HCT116 (cell line): ENCODE measurements around the gene EPB41L5. TPM values are rescaled to one million over a fixed set of nuclear protein-coding genes. Genes with fewer than 3 reads are reported as not detected.

ENCODE experiments used
- ATAC-seq: fragments of 200-7000 bp; cut with Tn5 transposase; 2 replicates; pipeline ENCODE4 v1.9.1; 2020; ENCODE audit warnings: mild to moderate bottlenecking, moderate library complexity
- BruUV-seq: library from RNA; stranded (reverse); fragments of 400-500 nt; replicated peaks from 2 replicates; lab custom pipeline; 2021; lab: Mats Ljungman, UMichigan
- CTCF ChIA-PET: fragments of 300-600 bp; sonication (Branson Sonifier 250); formaldehyde crosslinking; loops from one replicate; lab custom pipeline; 2021; ENCODE audit warnings: antibody characterized with exemption; lab: Charles Lee
- POLR2A ChIA-PET: fragments of 300-600, 350-600 bp; sonication (Branson Sonifier 250); formaldehyde crosslinking; loops from one replicate; lab custom pipeline; 2021; ENCODE audit warnings: antibody characterized with exemption; lab: Charles Lee
- RAD21 ChIA-PET, 2 experiments: fragments of 300-600 bp; sonication (Branson Sonifier 250); formaldehyde crosslinking; loops; one replicate each; lab custom pipeline; 2023; ENCODE audit warnings: low total read pairs in 2 of 2; ENCODE audit not compliant: uncharacterized antibody in 2 of 2, unreplicated experiment in 2 of 2, low non-redundant PET in 1 of 2; lab: Charles Lee
- DNase-seq: peaks from one replicate; pipeline ENCODE4 v3.0.0-alpha.2; 2010; ENCODE audit warnings: low read depth, low spot score
- H2AFZ ChIP-seq: fragments of 200-600 bp; shearing (Covaris generic), sonication (generic); 2 replicates; pipeline ENCODE4 v1.6.1; 2017; ENCODE audit warnings: low read depth, mixed run types, mixed read lengths, antibody characterized with exemption, low read length; ENCODE audit not compliant: poor library complexity, severe bottlenecking
- H3K27ac ChIP-seq: 2 replicates; pipeline ENCODE4 v1.5.1; 2012; ENCODE audit warnings: low read depth, low read length
- H3K27me3 ChIP-seq: fragments of 200-600 bp; sonication (generic); 2 replicates; pipeline ENCODE4 v1.6.1; 2016; ENCODE audit warnings: mixed run types, low read length, mixed read lengths; ENCODE audit not compliant: insufficient read depth
- H3K36me3 ChIP-seq, 2 experiments: fragments of 200-500 bp in 1 of 2; fragments of 200-600 bp in 1 of 2; sonication (Bioruptor generic) in 1 of 2; sonication (generic) in 1 of 2; 2 replicates each; pipeline versions ENCODE4 v1.5.1 to v1.6.1; 2014 to 2016; ENCODE audit warnings: low read length in 2 of 2, inconsistent platforms in 1 of 2, mixed read lengths in 1 of 2, mixed run types in 1 of 2; ENCODE audit not compliant: insufficient read depth in 2 of 2, control insufficient read depth in 1 of 2
- H3K4me1 ChIP-seq, 2 experiments: fragments of 200-600 bp in 1 of 2; sonication (generic) in 1 of 2; 2 replicates each; pipeline versions ENCODE4 v1.5.1 to v1.6.1; 2012 to 2017; ENCODE audit warnings: low read length in 2 of 2, inconsistent platforms in 1 of 2, mild to moderate bottlenecking in 1 of 2, mixed read lengths in 1 of 2, mixed run types in 1 of 2, moderate library complexity in 1 of 2; ENCODE audit not compliant: insufficient read depth in 2 of 2, control insufficient read depth in 1 of 2
- H3K4me2 ChIP-seq: fragments of 200-600 bp; sonication (generic); 2 replicates; pipeline ENCODE4 v1.6.1; 2017; ENCODE audit warnings: mixed run types, low read length, mixed read lengths
- H3K4me3 ChIP-seq, 2 experiments: fragments of 200-600 bp in 1 of 2; sonication (generic) in 1 of 2; replicated peaks in 1 of 2; 2 replicates each; pipeline ENCODE4 v1.5.1; 2011 to 2016; ENCODE audit warnings: low read length in 2 of 2, control low read depth in 1 of 2, low read depth in 1 of 2, mild to moderate bottlenecking in 1 of 2, mixed read lengths in 1 of 2, mixed run types in 1 of 2
- H3K79me2 ChIP-seq: fragments of 200-600 bp; sonication (generic); 2 replicates; pipeline ENCODE4 v1.6.1; 2017; ENCODE audit warnings: mild to moderate bottlenecking, mixed run types, low read length, moderate library complexity, mixed read lengths; ENCODE audit not compliant: insufficient read depth
- H3K9ac ChIP-seq: fragments of 200-600 bp; sonication (generic); 2 replicates; pipeline ENCODE4 v1.6.1; 2016; ENCODE audit warnings: low read length, mixed read lengths
- H3K9me2 ChIP-seq: fragments of 200-600 bp; sonication (generic), shearing (Covaris generic); 2 replicates; pipeline ENCODE4 v1.6.1; 2017; ENCODE audit warnings: mixed run types, mild to moderate bottlenecking, moderate library complexity; ENCODE audit not compliant: insufficient read depth
- H3K9me3 ChIP-seq, 2 experiments: fragments of 200-500 bp in 1 of 2; fragments of 200-600 bp in 1 of 2; sonication (Bioruptor generic) in 1 of 2; sonication (generic) in 1 of 2; 2 replicates each; pipeline ENCODE4 v1.6.1; 2014 to 2017; ENCODE audit warnings: low read length in 2 of 2, mixed read lengths in 2 of 2, inconsistent platforms in 1 of 2, low read depth in 1 of 2, mild to moderate bottlenecking in 1 of 2, mixed run types in 1 of 2, moderate library complexity in 1 of 2; ENCODE audit not compliant: control insufficient read depth in 1 of 2, insufficient read depth in 1 of 2
- H4K20me1 ChIP-seq: fragments of 200-600 bp; sonication (generic), shearing (Covaris generic); 2 replicates; pipeline ENCODE4 v1.6.1; 2017; ENCODE audit warnings: mixed run types, mild to moderate bottlenecking, moderate library complexity; ENCODE audit not compliant: insufficient read depth
- ELF1 ChIP-seq: IDR thresholded peaks from 2 replicates; pipeline ENCODE4 v1.6.1; 2012; ENCODE audit warnings: low read depth, borderline replicate concordance
- EZH2 ChIP-seq: fragments of 200-600 bp; sonication (generic); IDR thresholded peaks from 2 replicates; pipeline ENCODE4 v1.6.1; 2017; ENCODE audit warnings: antibody characterized with exemption, mixed run types
- EZH2phosphoT487 ChIP-seq: fragments of 200-600 bp; IDR thresholded peaks from 2 replicates; pipeline ENCODE4 v1.6.1; 2018; ENCODE audit warnings: antibody characterized with exemption, borderline replicate concordance
- RAD21 ChIP-seq: IDR thresholded peaks from 2 replicates; pipeline ENCODE4 v1.6.1; 2012; ENCODE audit warnings: low read depth, mild to moderate bottlenecking
- SRF ChIP-seq: IDR thresholded peaks from 2 replicates; pipeline ENCODE4 v1.6.1; 2012; ENCODE audit warnings: low read depth
- ZNF274 ChIP-seq: fragments of 200-500 bp; sonication (Bioruptor generic); IDR thresholded peaks from 2 replicates; pipeline ENCODE4 v1.6.1; 2014; ENCODE audit warnings: mild to moderate bottlenecking, low read depth, low read length, inconsistent platforms
- intact Hi-C: fragments of 100-400 bp; cut with micrococcal nuclease; formaldehyde crosslinking; loops from 2 replicates; pipeline ENCODE4 v1.10.0; 2022
- total RNA-seq: library from RNA; stranded (reverse); gene quantifications from one replicate; pipeline ENCODE4 v1.2.1, GENCODE V29; 2021; ENCODE audit not compliant: unreplicated experiment
- TF ChIP-seq, protein P1 (sequence below): IDR thresholded peaks from 2 replicates; pipeline ENCODE4 v1.6.1; 2012; ENCODE audit warnings: low read depth
- TF ChIP-seq, protein P2 (sequence below), 3 experiments: fragments of 200-600 bp in 1 of 3; sonication (generic) in 1 of 3; IDR thresholded peaks in 2 of 3; conservative IDR thresholded peaks in 1 of 3; 2 replicates each; pipeline ENCODE4 v1.5.1; 2012 to 2017; ENCODE audit warnings: low read depth in 2 of 3, low read length in 2 of 3, antibody characterized with exemption in 1 of 3, borderline replicate concordance in 1 of 3, control low read depth in 1 of 3, mild to moderate bottlenecking in 1 of 3, mixed read lengths in 1 of 3, mixed run types in 1 of 3, moderate library complexity in 1 of 3; ENCODE audit not compliant: insufficient read depth in 1 of 3

EPB41L5 gene
- total RNA-seq, 1 experiment from 2014 or later = 14.7 TPM

DNA sequence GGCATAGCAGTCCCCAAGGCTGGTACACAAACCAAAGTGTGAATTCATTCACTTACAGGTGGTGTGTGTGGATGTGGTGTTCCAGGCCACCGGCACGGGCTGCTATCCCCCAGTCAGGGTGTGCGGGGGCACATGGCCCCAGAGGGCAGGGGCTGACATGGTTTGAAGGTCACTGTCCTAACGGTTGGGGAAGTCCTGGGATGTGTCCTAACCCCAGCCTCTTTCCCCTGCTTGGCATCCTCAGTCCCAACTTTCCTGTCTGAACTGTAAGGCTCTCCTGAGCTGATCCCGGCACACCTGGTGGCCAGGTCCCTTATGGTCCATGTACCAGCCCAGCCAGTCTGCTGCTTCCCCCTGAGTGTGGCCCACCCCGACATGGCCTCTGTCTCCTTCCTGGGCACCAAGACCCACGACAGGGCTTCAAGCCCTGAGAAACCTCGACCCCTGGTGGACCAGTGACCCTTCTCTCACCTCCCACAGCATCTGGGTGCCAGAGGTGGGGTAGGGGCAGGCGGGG, 212.7 kb downstream of the EPB41L5 start:
- Histone ChIP-seq H3K79me2 (peaks cover 21% of the 10 kb centered on the region), H3K4me1 (peaks cover 6 to 32% of the 10 kb centered on the region in 2 experiments; a peak in 3 of 4 replicates), H3K4me3 (no peak overlapping the region), H3K27ac (no peak overlapping the region), H4K20me1 (no peaks in the 10 kb centered on the region), H2AFZ (no peak overlapping the region), H3K9me2 (no peaks in the 10 kb centered on the region), H3K36me3 (peaks cover 0 to 7% of the 10 kb centered on the region in 2 experiments; a peak in 1 of 4 replicates), H3K27me3 (no peaks in the 10 kb centered on the region), H3K9ac (no peak overlapping the region), H3K9me3 (no peaks in the 10 kb centered on the region), H3K4me2 (no peak overlapping the region)
- intact Hi-C loops = loop anchor here (5.0 kb wide), 1 partner anchor 452 kb away; no protein-coding TSS in a partner anchor
- BruUV-seq = no TSS peak
- DNase-seq (no peak), ATAC-seq (no peak)
- ChIA-PET POLR2A (no interaction called here), RAD21 (no interaction called here), CTCF (interaction anchor here (0.7 kb wide), 1 partner anchor 87 kb away, joined by 3 read pairs; no protein-coding TSS in a partner anchor)
- no peak for TF ChIP-seq RAD21
- TF ChIP-seq ZNF274 = no peak
- no peak for TF ChIP-seq SRF
- TF ChIP-seq, protein P1, sequence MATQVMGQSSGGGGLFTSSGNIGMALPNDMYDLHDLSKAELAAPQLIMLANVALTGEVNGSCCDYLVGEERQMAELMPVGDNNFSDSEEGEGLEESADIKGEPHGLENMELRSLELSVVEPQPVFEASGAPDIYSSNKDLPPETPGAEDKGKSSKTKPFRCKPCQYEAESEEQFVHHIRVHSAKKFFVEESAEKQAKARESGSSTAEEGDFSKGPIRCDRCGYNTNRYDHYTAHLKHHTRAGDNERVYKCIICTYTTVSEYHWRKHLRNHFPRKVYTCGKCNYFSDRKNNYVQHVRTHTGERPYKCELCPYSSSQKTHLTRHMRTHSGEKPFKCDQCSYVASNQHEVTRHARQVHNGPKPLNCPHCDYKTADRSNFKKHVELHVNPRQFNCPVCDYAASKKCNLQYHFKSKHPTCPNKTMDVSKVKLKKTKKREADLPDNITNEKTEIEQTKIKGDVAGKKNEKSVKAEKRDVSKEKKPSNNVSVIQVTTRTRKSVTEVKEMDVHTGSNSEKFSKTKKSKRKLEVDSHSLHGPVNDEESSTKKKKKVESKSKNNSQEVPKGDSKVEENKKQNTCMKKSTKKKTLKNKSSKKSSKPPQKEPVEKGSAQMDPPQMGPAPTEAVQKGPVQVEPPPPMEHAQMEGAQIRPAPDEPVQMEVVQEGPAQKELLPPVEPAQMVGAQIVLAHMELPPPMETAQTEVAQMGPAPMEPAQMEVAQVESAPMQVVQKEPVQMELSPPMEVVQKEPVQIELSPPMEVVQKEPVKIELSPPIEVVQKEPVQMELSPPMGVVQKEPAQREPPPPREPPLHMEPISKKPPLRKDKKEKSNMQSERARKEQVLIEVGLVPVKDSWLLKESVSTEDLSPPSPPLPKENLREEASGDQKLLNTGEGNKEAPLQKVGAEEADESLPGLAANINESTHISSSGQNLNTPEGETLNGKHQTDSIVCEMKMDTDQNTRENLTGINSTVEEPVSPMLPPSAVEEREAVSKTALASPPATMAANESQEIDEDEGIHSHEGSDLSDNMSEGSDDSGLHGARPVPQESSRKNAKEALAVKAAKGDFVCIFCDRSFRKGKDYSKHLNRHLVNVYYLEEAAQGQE = no peak
- no peak for TF ChIP-seq EZH2
- no peak for TF ChIP-seq ELF1
- TF ChIP-seq, protein P2, sequence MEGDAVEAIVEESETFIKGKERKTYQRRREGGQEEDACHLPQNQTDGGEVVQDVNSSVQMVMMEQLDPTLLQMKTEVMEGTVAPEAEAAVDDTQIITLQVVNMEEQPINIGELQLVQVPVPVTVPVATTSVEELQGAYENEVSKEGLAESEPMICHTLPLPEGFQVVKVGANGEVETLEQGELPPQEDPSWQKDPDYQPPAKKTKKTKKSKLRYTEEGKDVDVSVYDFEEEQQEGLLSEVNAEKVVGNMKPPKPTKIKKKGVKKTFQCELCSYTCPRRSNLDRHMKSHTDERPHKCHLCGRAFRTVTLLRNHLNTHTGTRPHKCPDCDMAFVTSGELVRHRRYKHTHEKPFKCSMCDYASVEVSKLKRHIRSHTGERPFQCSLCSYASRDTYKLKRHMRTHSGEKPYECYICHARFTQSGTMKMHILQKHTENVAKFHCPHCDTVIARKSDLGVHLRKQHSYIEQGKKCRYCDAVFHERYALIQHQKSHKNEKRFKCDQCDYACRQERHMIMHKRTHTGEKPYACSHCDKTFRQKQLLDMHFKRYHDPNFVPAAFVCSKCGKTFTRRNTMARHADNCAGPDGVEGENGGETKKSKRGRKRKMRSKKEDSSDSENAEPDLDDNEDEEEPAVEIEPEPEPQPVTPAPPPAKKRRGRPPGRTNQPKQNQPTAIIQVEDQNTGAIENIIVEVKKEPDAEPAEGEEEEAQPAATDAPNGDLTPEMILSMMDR (IDR thresholded peaks at IDR 0.05 in 2 of 3, conservative IDR thresholded peaks at IDR 0.05 in 1 of 3; ENCODE audit: borderline replicate concordance in 1 of 3, insufficient read depth in 1 of 3, low read depth in 2 of 3, low read length in 2 of 3) = no peak
- no peak for TF ChIP-seq EZH2phosphoT487
